Nephron progenitor cell (in vitro differentiated cells): ENCODE results near the gene SMARCD2.

Source experiments
- DNase-seq: peaks from one replicate; pipeline ENCODE4 v3.0.0; 2021
- H3K27ac Mint-ChIP-seq: 2 replicates; pipeline ENCODE4 v1.8.0; 2021; ENCODE audit warnings: mild to moderate bottlenecking, moderate library complexity, mixed read lengths
- H3K27me3 Mint-ChIP-seq: 2 replicates; pipeline ENCODE4 v1.8.0; 2021; ENCODE audit warnings: mild to moderate bottlenecking, low read depth, mixed read lengths; ENCODE audit not compliant: poor library complexity
- H3K36me3 Mint-ChIP-seq: 2 replicates; pipeline ENCODE4 v1.8.0; 2021; ENCODE audit warnings: low read depth, mixed read lengths
- H3K4me1 Mint-ChIP-seq: 2 replicates; pipeline ENCODE4 v1.8.0; 2021; ENCODE audit warnings: mixed read lengths
- H3K4me3 Mint-ChIP-seq: 2 replicates; pipeline ENCODE4 v1.8.0; 2021; ENCODE audit warnings: mild to moderate bottlenecking, moderate library complexity, mixed read lengths
- H3K9me3 Mint-ChIP-seq: 2 replicates; pipeline ENCODE4 v1.8.0; 2021; ENCODE audit warnings: mild to moderate bottlenecking, moderate library complexity, mixed read lengths
- CTCF ChIP-seq: fragments of 200-600 bp; sonication (generic); IDR thresholded peaks from 2 replicates; pipeline ENCODE4 v1.5.0; 2021; ENCODE audit warnings: antibody characterized with exemption

SMARCD2 gene

GRCh38 chr17:63834431-63835166 lies 7.9 kb downstream of the SMARCD2 start:
- peak; percentile 46 for TF ChIP-seq CTCF
- peaks cover 25% of the 10 kb centered on the region for H3K4me1 Mint-ChIP-seq
- peak; percentile 49 for DNase-seq
- no peaks in the 10 kb centered on the region for H3K27me3 Mint-ChIP-seq
- H3K36me3 Mint-ChIP-seq: peaks cover 55% of the 10 kb centered on the region
- H3K27ac Mint-ChIP-seq: peak overlapping the region; percentile 76
- no peaks in the 10 kb centered on the region for H3K9me3 Mint-ChIP-seq
- H3K4me3 Mint-ChIP-seq: no peak overlapping the region

- peaks cover 25% of the 10 kb centered on the region for H3K4me1 Mint-ChIP-seq
- no peaks in the 10 kb centered on the region for H3K27me3 Mint-ChIP-seq
- no peaks in the 10 kb centered on the region for H3K9me3 Mint-ChIP-seq
- TF ChIP-seq CTCF: no peak
- no peak for DNase-seq
- peak overlapping the region; percentile 44 for H3K27ac Mint-ChIP-seq
- peaks cover 62% of the 10 kb centered on the region for H3K36me3 Mint-ChIP-seq
- no peak overlapping the region for H3K4me3 Mint-ChIP-seq
Observed at GRCh38 chr17:63833741-63834373, 8.6 kb downstream of the SMARCD2 start.

- TF ChIP-seq CTCF: no peak
- no peak overlapping the region for H3K4me3 Mint-ChIP-seq
- no peaks in the 10 kb centered on the region for H3K9me3 Mint-ChIP-seq
- H3K27me3 Mint-ChIP-seq: no peaks in the 10 kb centered on the region
- peaks cover 25% of the 10 kb centered on the region for H3K4me1 Mint-ChIP-seq
- H3K27ac Mint-ChIP-seq: no peak overlapping the region
- H3K36me3 Mint-ChIP-seq: peaks cover 62% of the 10 kb centered on the region
- DNase-seq: no peak
Observed at GRCh38 chr17:63833026-63833740, 9.3 kb downstream of the SMARCD2 start.

GRCh38 chr17:63832455-63832854 lies 10.0 kb downstream of the SMARCD2 start:
- no peak for TF ChIP-seq CTCF
- H3K27me3 Mint-ChIP-seq: no peaks in the 10 kb centered on the region
- H3K9me3 Mint-ChIP-seq: no peaks in the 10 kb centered on the region
- peaks cover 62% of the 10 kb centered on the region for H3K36me3 Mint-ChIP-seq
- H3K4me3 Mint-ChIP-seq: no peak overlapping the region
- H3K4me1 Mint-ChIP-seq: peaks cover 30% of the 10 kb centered on the region
- DNase-seq: no peak
- H3K27ac Mint-ChIP-seq: peak overlapping the region; percentile 12

GRCh38 chr17:63832014-63832413 lies 10.5 kb downstream of the SMARCD2 start:
- Mint-ChIP-seq H3K27me3 (peaks cover 2% of the 10 kb centered on the region), H3K4me3 (no peak overlapping the region), H3K9me3 (no peaks in the 10 kb centered on the region), H3K27ac (peak overlapping the region; percentile 12), H3K36me3 (peaks cover 60% of the 10 kb centered on the region), H3K4me1 (peaks cover 31% of the 10 kb centered on the region)
- no peak for DNase-seq
- TF ChIP-seq CTCF: no peak
